ACHN (cell line): Measurements from ENCODE around the gene RBP7.

Source experiments
- DNase-seq: peaks from one replicate; pipeline ENCODE4 v3.0.0-alpha.2; 2015
- in situ Hi-C: cut with HindIII; loops from 2 replicates; pipeline ENCODE4 v1.10.0; 2017; ENCODE audit warnings: low sequenced_read_pairs, low pct_ligation_motif_present, low pct_unique_long_range_greater_than_20kb

Gene RBP7

GRCh38 chr1:10060311-10061100 is 63.5 kb downstream of the RBP7 start:
- in situ Hi-C loops = no loop called here
- DNase-seq = no peak

DNA sequence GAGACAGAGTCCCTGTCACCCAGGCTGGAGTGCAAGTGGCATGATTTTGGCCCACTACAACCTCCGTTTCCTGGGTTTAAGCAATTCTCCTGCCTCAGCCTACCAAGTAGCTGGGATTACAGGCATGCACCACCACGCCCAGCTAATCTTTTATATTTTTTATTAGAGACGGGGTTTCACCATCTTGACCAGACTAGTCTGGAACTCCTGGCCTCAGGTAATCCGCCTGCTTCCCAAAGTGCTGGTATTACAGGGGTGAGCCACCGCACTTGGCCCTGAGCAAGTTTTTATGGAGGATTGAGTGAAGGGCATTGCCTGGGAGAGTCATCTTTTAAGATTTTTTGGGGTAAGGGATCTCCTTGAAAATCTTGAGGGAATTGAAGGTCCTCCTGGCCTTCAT is 64.2 kb downstream of the RBP7 start:
- in situ Hi-C loops = no loop called here
- no peak for DNase-seq

- in situ Hi-C loops = no loop called here
- no peak for DNase-seq
These were observed 66.8 kb downstream of the RBP7 start for GRCh38 chr1:10063878-10064277.

GRCh38 chr1:10064416-10065343 is 67.7 kb downstream of the RBP7 start:
- in situ Hi-C loops = no loop called here
- DNase-seq = no peak

- DNase-seq = no peak
- in situ Hi-C loops = no loop called here
These were observed 68.3 kb downstream of the RBP7 start for GRCh38 chr1:10065344-10065685.
